GM12878 (cell line): ENCODE results near the gene LRRC74B. TPM values are rescaled to one million over a fixed set of nuclear protein-coding genes. Genes with fewer than 3 reads are reported as not detected.
"Not testable (repeated sequence)": the region's sequence is repeated elsewhere in the genome, so short reads cannot be mapped to it uniquely, and the experiment has no call there.

Experiments used
- ATAC-seq: fragments of 200-7000 bp; cut with Tn5 transposase; 3 replicates; pipeline ENCODE4 v1.9.1; 2020; ENCODE audit warnings: mild to moderate bottlenecking, moderate library complexity
- BruUV-seq: library from RNA; stranded (reverse); fragments of 400-500 nt; replicated peaks from 2 replicates; lab custom pipeline; 2021; lab: Mats Ljungman, UMichigan
- CTCF ChIA-PET: fragments of 300-600 bp; sonication (Branson Sonifier 250); formaldehyde crosslinking; extraction: SDS; loops from one replicate; lab custom pipeline; 2021; ENCODE audit warnings: inconsistent platforms; lab: Yijun Ruan, JAX
- POLR2A ChIA-PET: fragments of 350-600 bp; formaldehyde crosslinking; extraction: SDS; loops from one replicate; lab custom pipeline; 2021; ENCODE audit warnings: inconsistent platforms; lab: Charles Lee
- RAD21 ChIA-PET: fragments of 300-600 bp; sonication (Branson Sonifier 250); formaldehyde crosslinking; loops from one replicate; lab custom pipeline; 2023; ENCODE audit warnings: antibody characterized with exemption; ENCODE audit not compliant: unreplicated experiment; lab: Charles Lee
- SMC1A ChIA-PET: fragments of 300-600 bp; sonication (Branson Sonifier 250); formaldehyde crosslinking; loops from one replicate; lab custom pipeline; 2023; ENCODE audit not compliant: unreplicated experiment, uncharacterized antibody; lab: Charles Lee
- DNase-seq: peaks from one replicate; pipeline ENCODE4 v3.0.0-alpha.2; 2011; ENCODE audit warnings: low read depth, low spot score
- FAIRE-seq: peaks from 3 replicates; lab custom pipeline; 2011; peaks lifted over from hg19 to GRCh38; lab: Jason Lieb, UNC
- H2AFZ ChIP-seq: 2 replicates; pipeline ENCODE4 v1.6.0; 2011; ENCODE audit warnings: low read depth, low read length, control low read depth; ENCODE audit not compliant: control insufficient read depth
- H3K27ac ChIP-seq: 2 replicates; pipeline ENCODE4 v1.5.1; 2011; ENCODE audit warnings: control low read depth; ENCODE audit not compliant: control insufficient read depth, insufficient read depth
- H3K27me3 ChIP-seq, 2 experiments: replicated peaks in 1 of 2; 2 replicates each; pipeline versions ENCODE4 v1.6.0 to v1.6.1; 2011; ENCODE audit warnings: low read length in 1 of 2; ENCODE audit not compliant: control insufficient read depth in 2 of 2, insufficient read depth in 2 of 2
- H3K36me3 ChIP-seq, 2 experiments: 2 replicates each; pipeline ENCODE4 v1.5.1; 2011; ENCODE audit warnings: low read length in 1 of 2; ENCODE audit not compliant: control insufficient read depth in 2 of 2, insufficient read depth in 2 of 2
- H3K4me1 ChIP-seq: 2 replicates; pipeline ENCODE4 v1.6.1; 2011; ENCODE audit warnings: mild to moderate bottlenecking, low read length, moderate library complexity, mixed read lengths; ENCODE audit not compliant: control insufficient read depth, insufficient read depth
- H3K4me2 ChIP-seq: 2 replicates; pipeline ENCODE4 v1.6.0; 2011; ENCODE audit warnings: control low read depth; ENCODE audit not compliant: control insufficient read depth, insufficient read depth
- H3K4me3 ChIP-seq: fragments of 200-600 bp; sonication (generic); 2 replicates; pipeline ENCODE4 v1.5.1; 2016
- H3K79me2 ChIP-seq: 2 replicates; pipeline ENCODE4 v1.6.0; 2011; ENCODE audit warnings: low read length; ENCODE audit not compliant: control insufficient read depth, insufficient read depth
- H3K9ac ChIP-seq: 2 replicates; pipeline ENCODE4 v1.8.0; 2011; ENCODE audit warnings: low read length, control low read depth, mixed read lengths; ENCODE audit not compliant: control insufficient read depth, insufficient read depth
- H3K9me3 ChIP-seq: replicated peaks from 3 replicates; pipeline ENCODE4 v1.5.1; 2011; ENCODE audit warnings: mild to moderate bottlenecking, low read length; ENCODE audit not compliant: control insufficient read depth, insufficient read depth
- H4K20me1 ChIP-seq: 2 replicates; pipeline ENCODE4 v1.6.0; 2011; ENCODE audit not compliant: control insufficient read depth, insufficient read depth
- NFYA ChIP-seq: IDR thresholded peaks from 2 replicates; pipeline ENCODE4 v1.6.1; 2011; ENCODE audit warnings: low read depth, mild to moderate bottlenecking, low read length, improper control_type of control experiment, borderline replicate concordance
- TAF1 ChIP-seq: IDR thresholded peaks from 2 replicates; pipeline ENCODE4 v1.6.1; 2011; ENCODE audit warnings: mild to moderate bottlenecking, low read depth, low read length, borderline replicate concordance
- WGBS: methylation state at CpG from one replicate; pipeline ENCODE4 v1.1.6; 2016; ENCODE audit warnings: low lambda C conversion rate; ENCODE audit not compliant: insufficient replicate concordance, insufficient coverage; ENCODE audit errors: missing lambda C conversion rate; 5-methylcytosine and 5-hydroxymethylcytosine counted together
- in situ Hi-C: fragments of 300-500 bp; cut with MboI; formaldehyde crosslinking; loops from 9 replicates; pipeline ENCODE4 v1.14.3; 2018; ENCODE audit warnings: mixed read lengths
- intact Hi-C: fragments of 100-400 bp; cut with micrococcal nuclease; formaldehyde crosslinking; loops from one replicate; pipeline ENCODE4 v1.14.2; 2022; ENCODE audit not compliant: unreplicated experiment
- polyA plus RNA-seq, 11 experiments: library from polyadenylated mRNA; depleted of rRNA in 4 of 11; unstranded in 6 of 11; stranded (reverse) in 5 of 11; fragments of >200 nt; fragmentation: Nextera tagmentation in 4 of 11; fragmentation: Illumina TruSeq in 1 of 11; extraction: Ambion mirVana in 4 of 11; extraction: Trizol in 1 of 11; gene quantifications; 1 replicate in 1 of 11; 2 replicates in 10 of 11; pipeline versions ENCODE4 v1.2.1 to v1.2.3, GENCODE V29; 2011 to 2016; ENCODE audit warnings: inconsistent platforms in 2 of 11, missing spikeins in 2 of 11, low read depth in 1 of 11
- total RNA-seq, 4 experiments: library from RNA; depleted of rRNA in 3 of 4; stranded (reverse); fragments of >200 nt in 3 of 4; fragmentation: Illumina TruSeq in 1 of 4; extraction: Trizol in 1 of 4; gene quantifications; 2 replicates each; pipeline versions ENCODE4 v1.2.1 to v1.2.3, GENCODE V29; 2013 to 2021
- TF ChIP-seq, protein P1 (sequence below): fragments of 450-650 bp; IDR thresholded peaks from 2 replicates; pipeline ENCODE4 v1.6.1; 2017; ENCODE audit warnings: mild to moderate bottlenecking

Gene LRRC74B
- total and polyA plus RNA-seq, 10 of the 15 experiments (the other 5 are each of a cell fraction or from before 2014, with no cell fraction given): not detected

GRCh38 chr22:21038405-21038804 lies 7.3 kb upstream of the LRRC74B start:
- SMC1A ChIA-PET: no interaction called here
- Histone ChIP-seq H3K27me3 (no peaks in the 10 kb centered on the region), H3K4me3 (no peak overlapping the region), H3K9ac (no peak overlapping the region), H4K20me1 (no peaks in the 10 kb centered on the region), H3K27ac (no peak overlapping the region), H3K36me3 (no peaks in the 10 kb centered on the region), H2AFZ (no peak overlapping the region), H3K4me2 (no peak overlapping the region), H3K4me1 (peaks cover 5% of the 10 kb centered on the region)
- intact Hi-C loops: no loop called here
- WGBS: 50% methylated on average over 2 of the region's 2 CpGs
- DNase-seq: no peak
- FAIRE-seq: no peak
- in situ Hi-C loops: no loop called here
- BruUV-seq: no TSS peak
- ATAC-seq: no peak
- CTCF ChIA-PET: no interaction called here
- RAD21 ChIA-PET: no interaction called here
- POLR2A ChIA-PET: no interaction called here
- TF ChIP-seq TAF1 (no peak), NFYA (no peak)
- TF ChIP-seq, protein P1, sequence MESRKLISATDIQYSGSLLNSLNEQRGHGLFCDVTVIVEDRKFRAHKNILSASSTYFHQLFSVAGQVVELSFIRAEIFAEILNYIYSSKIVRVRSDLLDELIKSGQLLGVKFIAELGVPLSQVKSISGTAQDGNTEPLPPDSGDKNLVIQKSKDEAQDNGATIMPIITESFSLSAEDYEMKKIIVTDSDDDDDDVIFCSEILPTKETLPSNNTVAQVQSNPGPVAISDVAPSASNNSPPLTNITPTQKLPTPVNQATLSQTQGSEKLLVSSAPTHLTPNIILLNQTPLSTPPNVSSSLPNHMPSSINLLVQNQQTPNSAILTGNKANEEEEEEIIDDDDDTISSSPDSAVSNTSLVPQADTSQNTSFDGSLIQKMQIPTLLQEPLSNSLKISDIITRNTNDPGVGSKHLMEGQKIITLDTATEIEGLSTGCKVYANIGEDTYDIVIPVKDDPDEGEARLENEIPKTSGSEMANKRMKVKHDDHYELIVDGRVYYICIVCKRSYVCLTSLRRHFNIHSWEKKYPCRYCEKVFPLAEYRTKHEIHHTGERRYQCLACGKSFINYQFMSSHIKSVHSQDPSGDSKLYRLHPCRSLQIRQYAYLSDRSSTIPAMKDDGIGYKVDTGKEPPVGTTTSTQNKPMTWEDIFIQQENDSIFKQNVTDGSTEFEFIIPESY: no peak
- TF ChIP-seq, all 136 proteins: peak for 0
- H3K9me3 ChIP-seq: no peaks in the 10 kb centered on the region
- no peaks in the 10 kb centered on the region for H3K79me2 ChIP-seq

GRCh38 chr22:21039158-21039557 lies 6.6 kb upstream of the LRRC74B start:
- WGBS: 48% methylated on average over 5 of the region's 5 CpGs
- RAD21 ChIA-PET: not testable (repeated sequence)

More at GRCh38 chr22:21039158-21039557, 6.6 kb upstream of the LRRC74B start:
- FAIRE-seq, H3K9ac ChIP-seq, H3K4me2 ChIP-seq, POLR2A ChIA-PET, DNase-seq, BruUV-seq, H3K36me3 ChIP-seq, intact Hi-C loops, H3K4me1 ChIP-seq, H3K9me3 ChIP-seq, CTCF ChIA-PET, H3K4me3 ChIP-seq, ATAC-seq, SMC1A ChIA-PET, H3K27me3 ChIP-seq, H3K79me2 ChIP-seq, H4K20me1 ChIP-seq, H3K27ac ChIP-seq, H2AFZ ChIP-seq, in situ Hi-C loops: not testable (repeated sequence)
